AML-193 (cell line): ENCODE results near the gene ONECUT1.
A peak's percentile ranks its signal among the peaks of the same experiment; 100 is the strongest.

Source experiments
- DNase-seq, 2 experiments: peaks; one replicate each; lab custom pipeline; 2025; lab: John Stamatoyannopoulos, UW

Gene ONECUT1

DNA sequence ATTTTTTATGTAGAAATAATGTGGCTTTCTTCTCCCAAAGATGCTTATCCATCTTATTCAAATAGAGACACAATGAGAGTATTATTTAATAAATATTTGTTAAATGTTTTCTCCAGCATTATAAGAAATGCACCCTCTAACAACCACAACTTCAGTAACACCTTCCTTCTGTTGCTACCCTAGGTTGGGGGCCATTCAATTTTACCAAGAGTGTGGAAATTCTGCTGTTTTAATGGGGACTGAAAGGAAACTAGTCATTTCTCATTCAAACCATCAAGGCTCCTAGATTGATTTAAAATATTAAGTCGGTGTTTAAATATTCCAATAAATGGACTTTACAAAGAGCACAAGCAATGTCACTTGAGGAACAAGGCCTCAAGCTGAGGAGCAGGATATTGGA is 7.6 kb downstream of the ONECUT1 start:
- DNase-seq: no peak

DNA sequence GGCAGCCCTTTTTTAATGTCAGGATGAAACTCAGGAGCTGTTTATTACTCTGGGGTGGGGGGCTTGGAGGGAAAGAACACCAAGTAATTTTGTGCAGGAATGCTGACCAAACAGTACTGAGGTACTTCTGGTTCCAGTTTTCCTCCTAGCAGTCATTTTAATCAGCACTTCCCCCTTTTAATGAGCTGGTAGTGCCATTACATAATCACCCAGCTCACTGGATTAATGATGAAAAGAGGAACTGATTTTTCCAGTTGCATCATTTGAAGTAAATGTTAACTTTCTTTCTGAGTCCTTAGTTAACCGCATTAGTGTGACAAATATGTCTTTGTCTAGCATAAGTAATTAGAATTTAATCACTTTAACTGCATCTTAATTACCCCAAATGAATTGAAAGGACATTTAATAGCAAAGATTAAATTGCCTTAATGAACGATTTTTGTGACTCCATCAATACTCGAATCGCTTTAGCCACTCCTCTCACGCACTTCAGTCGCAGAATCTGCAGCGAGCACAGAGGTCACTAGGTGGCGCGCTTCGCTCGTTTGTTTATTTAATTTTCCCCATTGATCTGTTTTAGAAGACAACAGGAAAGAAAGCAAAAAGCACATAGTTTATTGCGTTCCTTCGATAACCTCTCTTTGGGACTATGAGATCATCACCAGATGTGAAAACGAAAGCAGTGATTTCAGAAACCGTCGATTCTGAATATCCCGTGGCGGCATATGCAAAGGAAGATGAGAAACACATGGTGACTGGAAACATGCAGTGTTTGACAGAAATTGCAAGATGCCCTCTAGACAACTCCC is 9.8 kb downstream of the ONECUT1 start:
- peak; percentile 89 to 90 for DNase-seq

DNA sequence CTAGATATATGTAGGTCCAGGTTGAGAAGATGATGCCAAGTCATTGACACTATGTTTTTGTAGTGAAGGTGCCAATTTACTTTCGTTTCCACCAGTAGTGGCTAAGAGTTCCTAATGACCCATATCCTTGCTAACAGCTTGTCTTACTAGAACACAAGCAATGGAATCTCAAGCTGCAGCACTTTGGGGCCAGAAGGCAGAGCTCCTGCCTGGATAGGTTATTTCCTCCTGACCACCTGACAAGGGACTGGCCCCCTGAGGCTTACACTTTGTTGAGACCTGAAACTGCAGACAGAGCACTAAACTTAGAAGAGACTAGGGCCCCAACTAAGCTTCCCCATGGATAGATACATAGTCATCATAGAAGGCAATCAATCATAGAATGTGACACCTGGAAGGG is 11.7 kb downstream of the ONECUT1 start:
- no peak for DNase-seq

DNA sequence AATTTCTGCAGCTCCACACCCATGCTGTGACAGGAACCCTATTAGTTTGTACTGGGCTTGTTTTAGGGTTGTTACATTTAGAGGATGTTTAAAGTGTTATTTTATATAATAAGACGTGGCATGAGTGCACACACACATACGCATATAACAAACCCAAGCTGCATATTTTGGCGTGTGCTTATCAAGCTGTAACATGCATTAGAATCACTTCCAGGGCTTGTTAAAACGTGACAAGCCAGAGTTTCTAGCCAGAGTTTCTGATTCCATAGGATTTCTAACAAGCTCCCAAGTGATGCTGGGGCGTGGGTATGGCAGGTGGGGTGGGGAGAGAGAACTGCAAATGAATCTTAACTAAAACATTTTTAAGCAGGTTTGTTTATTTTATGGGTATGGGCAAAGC is 17.4 kb downstream of the ONECUT1 start:
- no peak for DNase-seq

DNA sequence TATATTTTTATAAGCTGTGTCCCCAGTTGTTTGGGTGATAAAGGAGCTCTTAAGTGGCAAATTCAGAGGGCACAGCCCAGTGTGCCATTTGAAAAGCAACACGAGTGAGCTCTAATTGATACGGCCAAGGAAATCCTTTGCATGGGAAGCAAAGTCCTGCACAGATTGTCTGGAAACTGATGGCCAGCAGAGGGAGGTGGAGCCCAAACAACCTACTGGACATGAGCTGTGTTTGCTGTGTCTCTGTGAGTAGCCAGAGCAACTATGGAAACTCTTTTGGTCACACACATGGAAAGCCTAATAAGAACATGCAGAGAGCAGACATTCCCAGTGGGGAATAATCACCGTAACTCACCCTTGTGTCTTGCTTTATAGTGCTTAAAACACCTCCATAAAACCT is 24.4 kb downstream of the ONECUT1 start:
- DNase-seq: no peak

DNA sequence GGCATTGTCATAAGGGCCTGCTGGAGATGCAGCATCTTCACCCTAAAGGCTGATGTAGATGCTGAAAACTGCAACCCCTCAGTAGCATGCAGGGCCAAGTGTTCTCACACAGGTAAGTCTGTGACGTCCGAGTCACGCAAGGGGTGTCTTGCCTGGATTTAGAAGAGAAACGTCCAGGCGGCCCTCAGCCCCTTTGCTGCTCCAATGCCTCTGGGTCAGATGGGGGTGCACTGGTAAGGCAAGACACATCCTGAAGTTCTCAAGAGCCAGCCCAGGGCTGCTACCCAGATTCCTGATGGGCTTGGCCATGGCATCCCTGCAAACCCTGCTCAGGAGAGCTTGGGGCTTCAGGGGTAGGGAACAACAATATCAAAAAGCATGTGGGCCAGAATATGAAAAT is 25.4 kb downstream of the ONECUT1 start:
- DNase-seq: no peak

DNA sequence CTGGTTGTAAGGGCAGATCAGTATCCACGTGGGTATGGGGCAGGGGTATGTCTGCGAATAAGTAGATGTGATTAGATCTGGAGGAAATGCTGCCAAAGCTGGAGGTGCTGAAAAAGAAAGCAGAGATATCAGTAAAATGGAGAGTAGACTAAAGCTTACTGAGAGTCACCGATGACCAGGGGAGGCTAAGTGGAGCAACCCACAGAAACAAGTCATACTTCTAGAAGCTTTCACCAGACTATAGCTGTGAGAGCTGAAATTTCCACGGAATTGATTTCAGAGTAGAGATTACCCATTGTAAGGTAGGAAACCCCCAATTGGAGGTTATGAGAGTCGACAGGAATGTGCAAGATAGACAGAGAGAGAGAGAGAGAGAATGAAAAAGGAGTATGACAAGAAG is 27.5 kb downstream of the ONECUT1 start:
- no peak for DNase-seq

DNA sequence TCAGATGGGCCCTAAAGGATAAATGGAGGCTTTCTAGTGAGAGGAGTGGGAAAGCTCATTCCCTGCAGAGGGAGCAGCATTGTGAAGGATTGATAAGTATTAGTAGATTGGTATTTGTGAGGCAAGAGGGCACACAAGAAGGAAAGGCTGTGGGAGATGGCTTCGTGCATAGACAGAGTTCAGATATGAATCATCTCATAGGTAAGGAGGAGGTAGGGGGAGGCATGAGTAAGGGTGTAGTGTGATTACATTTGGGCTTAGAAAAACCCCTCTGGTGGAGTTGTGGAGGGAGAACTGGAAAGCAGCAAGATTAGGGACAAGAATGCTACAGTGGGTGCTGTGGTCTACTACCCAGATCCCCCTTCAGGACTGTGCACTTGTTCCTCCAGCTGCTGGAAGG is 29.6 kb downstream of the ONECUT1 start:
- DNase-seq: no peak

DNA sequence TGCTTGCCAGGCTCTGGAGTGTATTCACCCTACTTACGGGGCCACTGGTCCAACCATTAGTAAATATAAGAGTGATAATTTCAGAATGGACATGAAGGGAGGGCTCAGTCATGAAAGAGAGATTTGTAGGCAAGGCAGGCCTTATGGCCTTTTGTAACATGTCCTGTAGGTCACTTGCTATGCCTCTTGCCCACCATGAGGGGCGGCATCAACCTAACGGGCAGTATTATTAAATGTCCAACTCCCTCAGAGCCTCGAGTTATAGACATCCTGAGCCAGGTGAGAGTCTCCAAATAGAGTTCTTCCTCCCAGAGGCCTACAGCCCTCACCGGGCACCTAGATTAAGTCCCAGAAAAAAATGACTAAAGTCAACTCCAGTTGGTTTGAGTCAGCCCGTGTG is 30.2 kb downstream of the ONECUT1 start:
- DNase-seq: no peak

DNA sequence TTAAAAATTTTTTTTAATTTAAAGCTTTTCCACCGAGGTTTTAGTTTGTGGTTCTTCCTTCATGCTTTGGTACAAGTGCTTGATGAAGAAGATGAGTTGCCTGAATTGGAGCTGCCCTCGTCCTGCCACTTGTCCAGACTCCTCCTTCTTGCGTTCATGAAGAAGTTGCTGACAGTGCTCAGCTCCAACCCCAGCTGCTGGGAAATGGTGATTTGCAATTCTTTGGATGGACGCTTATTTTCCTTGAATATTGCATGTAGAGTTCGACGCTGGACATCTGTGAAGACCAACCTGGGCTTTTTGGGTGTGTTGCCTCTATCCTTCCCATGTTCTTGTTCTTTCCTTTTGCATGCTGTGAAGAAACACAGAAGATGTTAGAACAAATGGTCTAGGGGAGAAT is 32.6 kb downstream of the ONECUT1 start:
- DNase-seq: no peak

DNA sequence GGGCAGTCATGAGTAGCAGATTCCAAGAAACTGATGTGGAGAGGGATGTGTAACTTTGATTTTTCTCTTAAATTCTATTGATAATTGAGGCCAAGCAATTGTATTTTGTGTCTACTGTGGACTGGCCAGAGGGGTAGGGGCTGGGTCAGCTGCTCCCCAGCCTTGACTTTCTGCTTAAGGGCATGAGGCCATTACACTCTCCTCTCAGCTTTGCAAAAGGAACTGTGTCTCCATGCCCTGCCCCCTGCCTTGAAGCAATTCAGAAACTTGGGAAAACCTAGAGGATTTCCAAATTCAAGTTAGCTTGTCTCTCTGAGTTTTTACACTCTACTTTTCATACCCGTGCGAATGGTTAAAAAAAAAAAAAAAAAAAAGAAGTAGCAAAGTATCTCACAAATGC is 38.6 kb downstream of the ONECUT1 start:
- no peak for DNase-seq

DNA sequence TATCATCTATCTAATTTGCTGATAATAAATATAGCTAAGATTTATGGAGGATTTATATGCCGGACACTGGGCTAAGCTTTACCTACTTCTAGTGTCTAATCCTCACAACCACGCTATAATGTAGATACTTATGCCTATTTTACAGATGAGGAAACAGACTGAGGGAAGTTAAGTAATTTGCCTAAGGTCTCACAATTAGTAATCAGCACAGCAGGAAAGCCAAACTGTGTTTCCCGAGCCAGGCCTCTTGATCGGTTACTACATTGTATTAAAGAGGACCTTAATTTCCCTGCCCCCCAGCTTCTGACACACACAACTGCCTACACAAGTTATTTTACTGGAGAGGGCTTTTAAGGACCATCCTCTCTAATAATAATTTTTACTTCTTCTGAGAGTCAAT is 40.9 kb downstream of the ONECUT1 start:
- DNase-seq: no peak

DNA sequence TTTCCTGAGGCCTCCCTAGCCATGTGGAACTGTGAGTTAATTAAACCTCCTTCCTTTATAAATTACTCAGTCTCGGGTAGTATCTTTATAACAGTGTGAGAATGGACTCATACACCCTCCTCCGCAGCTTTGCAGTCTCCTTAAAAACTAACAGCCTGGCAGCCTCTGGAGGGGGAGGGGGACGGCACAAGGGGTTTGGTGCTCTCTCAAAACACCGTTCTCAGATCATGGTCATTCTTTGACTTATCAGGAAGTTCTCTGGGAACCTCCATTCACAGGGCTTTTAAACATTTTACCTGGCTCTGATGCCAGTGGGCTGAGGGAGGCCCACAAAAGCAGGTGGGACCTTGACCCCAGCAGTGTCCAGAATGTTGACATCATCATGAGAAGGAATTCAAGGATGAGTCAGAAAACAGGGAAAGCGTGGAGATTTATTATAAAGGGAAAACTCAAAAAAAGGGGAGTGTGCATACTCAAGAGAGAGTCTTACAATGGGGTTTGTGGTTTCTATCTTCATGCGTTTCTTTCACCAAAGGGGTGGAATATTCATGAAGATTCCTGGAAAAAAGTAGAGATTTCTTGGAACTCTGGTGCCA is 43.9 kb downstream of the ONECUT1 start:
- no peak for DNase-seq

DNA sequence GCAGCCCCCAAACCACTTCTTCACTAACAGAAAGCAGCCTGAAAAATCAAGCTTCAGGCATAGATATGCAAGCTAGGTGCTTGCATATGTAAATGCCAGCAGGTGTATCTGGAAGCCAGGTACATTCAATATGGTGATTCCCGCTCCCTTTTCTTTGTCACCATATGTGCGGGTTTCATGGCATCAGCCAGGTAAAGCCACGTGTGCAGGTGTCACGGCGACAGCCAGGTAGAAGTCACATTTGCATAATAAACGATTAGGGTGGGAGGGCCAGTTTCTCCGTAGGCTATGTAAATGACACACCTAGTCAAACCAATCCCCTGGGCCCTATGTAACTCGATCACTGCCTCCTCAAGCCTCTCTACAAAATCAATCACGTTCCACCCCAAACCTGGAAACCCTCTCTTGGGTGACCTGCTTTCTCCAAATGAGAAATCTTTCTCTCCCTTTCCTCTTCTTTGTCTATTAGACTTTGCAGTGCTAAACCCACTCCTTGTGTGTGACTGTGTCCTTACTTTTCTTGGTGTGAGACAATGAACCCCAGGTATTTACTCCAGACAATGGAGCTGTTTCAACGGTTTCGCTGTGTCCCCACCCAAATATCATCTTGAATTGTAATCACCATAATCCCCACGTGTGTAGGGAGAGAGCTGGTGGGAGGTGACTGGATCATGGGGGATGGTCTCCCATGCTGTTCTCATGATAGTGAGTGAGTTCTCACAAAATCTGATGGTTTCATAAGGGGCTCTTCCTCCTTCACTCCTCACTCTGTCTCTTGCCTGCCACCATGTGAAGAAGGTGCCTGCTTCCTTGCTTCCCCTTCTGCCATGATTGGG is 44.6 kb downstream of the ONECUT1 start:
- no peak for DNase-seq

DNA sequence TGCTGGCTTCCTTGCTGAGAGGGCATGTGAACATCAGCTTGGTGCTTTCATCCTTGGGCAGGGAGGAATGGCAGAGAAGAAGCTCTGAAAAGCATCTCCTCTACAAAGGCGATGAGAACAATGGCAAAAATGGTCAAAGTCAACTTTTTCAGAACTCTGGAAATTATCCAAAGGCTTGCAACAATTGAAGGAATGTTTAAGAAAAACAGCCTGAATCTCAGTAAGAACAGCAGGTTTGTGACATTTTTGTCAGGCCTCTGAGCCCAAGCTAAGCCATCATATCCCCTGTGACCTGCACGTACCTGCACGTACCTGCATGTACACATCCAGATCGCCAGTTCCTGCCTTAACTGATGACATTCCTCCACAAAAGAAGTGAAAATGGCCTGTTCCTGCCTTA is 51.8 kb downstream of the ONECUT1 start:
- no peak for DNase-seq

DNA sequence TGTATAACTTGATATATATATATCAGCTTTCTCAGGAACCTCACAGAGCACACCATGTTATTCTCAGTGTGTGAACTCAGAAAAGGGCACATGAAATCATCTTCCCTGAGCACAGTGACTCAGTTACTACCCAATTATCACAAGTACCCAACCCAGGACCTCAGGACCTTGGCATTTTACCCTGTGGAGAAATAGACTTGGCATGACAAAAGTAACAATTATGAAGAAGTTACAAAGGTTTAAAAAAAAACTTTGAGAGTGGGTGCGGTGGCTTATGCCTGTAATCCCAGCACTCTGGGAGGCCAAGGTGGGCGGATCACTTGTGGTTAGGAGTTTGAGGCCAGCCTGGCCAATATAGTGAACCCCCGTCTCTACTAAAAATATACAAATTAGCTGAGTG is 52.4 kb downstream of the ONECUT1 start:
- DNase-seq: no peak

DNA sequence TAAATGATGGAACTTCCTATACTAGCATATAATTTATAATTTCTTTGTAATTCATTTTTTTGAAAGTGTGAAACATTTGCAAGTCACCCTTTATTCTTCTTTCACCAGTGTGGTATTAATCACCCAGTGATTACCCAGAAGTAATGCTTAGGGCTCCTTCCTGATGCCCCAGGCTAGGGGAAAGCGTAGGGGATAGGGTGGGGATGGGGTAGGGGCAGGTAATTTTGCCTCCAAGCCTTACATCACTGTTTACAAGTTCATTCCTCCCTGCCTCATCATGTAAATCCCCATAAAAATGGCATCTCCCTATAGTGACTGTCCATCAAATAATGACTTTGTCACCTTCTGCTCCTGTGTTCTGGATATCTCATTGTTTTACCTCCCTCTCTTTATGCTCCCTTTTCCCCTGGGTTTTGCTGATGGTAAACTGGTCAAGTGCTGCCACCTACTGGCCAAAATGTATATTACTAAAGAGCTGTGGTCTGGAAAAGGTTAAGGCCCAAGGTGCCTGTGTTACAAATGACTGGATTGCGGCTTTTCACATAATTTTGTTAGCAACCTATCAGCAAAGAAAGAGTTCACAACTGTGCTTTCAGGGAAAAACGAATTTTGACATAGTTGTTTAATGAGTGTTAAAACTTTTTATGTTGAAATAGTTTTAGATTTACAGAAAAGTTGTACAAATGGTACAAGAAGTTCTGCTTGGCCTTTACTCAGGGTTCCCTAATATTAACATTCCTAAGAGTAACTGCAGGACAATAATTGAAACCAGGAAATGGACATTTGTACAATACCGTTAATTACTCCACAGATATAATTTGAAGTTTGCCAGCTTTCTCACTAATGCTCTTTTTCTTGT is 54.7 kb downstream of the ONECUT1 start:
- peak; percentile 62 to 68 for DNase-seq

DNA sequence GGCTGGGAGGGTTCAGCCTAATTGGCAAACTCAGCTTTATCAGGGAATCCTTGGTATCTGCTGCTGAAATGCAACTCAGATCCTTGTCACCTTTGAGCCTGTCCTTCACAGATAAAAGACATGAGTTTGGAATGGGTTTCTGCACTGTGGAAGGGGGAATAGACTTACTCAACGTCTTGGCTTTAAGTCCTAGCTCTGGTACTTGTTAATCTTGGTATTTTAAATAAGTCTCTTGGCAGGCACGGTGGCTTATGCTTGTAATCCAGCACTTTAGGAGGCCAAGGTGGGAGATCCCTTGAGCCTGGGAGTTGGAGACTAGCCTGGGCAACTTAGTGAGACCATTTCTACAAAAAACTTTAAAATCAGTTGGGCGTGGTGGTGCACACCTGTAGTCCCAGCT is 55.8 kb downstream of the ONECUT1 start:
- no peak for DNase-seq

DNA sequence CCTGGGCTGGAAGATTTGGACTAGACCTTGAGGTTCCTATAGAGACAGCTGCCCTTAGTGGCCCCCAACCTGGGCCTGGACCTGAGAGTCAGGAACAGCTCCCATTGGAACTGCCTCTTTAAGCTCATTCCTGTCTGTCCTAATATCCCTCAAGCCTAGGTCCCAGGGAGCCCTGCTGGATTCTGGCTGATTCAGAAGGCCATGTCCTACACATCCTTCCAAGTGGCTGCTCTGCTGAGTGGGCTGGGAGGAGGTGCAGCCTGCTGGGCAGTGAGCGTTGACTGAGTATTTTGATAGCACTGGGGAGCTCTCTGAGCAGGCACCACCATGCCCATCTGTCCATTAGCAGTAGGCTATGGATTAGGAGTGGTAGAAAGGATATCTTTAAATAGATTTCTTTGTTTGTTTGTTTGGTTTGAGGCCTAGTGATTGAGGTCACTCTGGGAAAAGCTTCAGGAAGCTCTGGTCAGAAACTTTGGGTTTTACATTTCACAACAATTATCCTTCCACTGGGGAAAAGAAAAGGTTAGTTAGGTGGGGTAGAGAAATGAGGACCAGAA is 56.4 kb downstream of the ONECUT1 start:
- no peak for DNase-seq

DNA sequence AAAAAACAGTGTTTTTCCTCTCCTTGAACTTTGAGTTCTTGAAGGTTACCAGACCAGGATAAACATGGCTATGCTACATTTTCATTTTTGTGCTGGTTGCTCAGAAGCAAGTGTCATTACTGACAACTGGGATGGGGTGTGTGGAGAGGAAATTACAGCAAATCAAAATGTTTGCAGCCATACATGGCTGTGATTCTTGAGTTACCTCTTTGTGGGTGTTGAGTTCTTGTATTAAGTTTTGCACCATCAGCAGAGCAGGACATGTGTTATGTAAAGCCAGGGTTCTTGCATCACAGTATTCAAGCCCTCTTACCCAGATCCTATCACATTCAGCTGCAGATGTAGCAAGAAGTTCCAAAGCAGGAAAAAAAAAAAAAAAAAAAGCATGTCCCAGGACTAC is 57.0 kb downstream of the ONECUT1 start:
- peak; percentile 24 to 46 for DNase-seq

DNA sequence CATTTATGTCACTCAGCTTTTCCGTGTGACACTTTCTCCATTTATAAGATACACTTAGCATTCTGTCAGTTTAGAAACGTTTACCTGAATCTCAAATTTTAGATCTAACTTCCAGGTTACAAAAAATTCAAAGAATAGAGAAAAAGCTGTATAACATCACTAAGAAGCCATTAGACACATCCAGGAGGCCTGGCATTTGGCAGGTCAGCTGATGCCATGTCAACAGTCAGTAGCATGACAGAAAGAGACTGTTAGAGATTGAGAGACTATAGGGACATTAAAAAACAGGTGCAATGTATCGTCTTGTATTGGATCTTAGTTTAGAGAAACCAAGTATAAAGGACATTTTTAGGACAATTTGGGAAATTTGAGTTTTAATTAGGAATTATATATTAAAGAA is 57.6 kb downstream of the ONECUT1 start:
- DNase-seq: no peak
